Activated CD4-positive, alpha-beta T cell treated with anti-CD3 and anti-CD28 coated beads for 36 hours (primary cell): ENCODE measurements around the gene ATE1. TPM values are rescaled to one million over a fixed set of nuclear protein-coding genes. Genes with fewer than 3 reads are reported as not detected.

Experiments used
- ATAC-seq: fragments of 200-7000 bp; cut with Tn5 transposase; one replicate; pipeline ENCODE4 v1.10.0; 2021; ENCODE audit warnings: mild to moderate bottlenecking, moderate library complexity
- CTCF ChIA-PET: fragments of 350-600 bp; sonication (Branson Sonifier 250); formaldehyde crosslinking; loops from one replicate; lab custom pipeline; 2021; ENCODE audit warnings: antibody characterized with exemption; lab: Charles Lee
- POLR2A ChIA-PET: fragments of 350-600 bp; sonication (Branson Sonifier 250); formaldehyde crosslinking; loops from one replicate; lab custom pipeline; 2021; ENCODE audit warnings: antibody characterized with exemption, inconsistent platforms; lab: Charles Lee
- DNase-seq: peaks from one replicate; pipeline ENCODE4 v3.0.0-alpha.2; 2020
- H3K27ac Mint-ChIP-seq: one replicate; pipeline ENCODE4 v1.8.0; 2021; ENCODE audit warnings: mixed read lengths
- H3K27me3 Mint-ChIP-seq: one replicate; pipeline ENCODE4 v1.8.0; 2021; ENCODE audit warnings: mixed read lengths
- H3K36me3 Mint-ChIP-seq: one replicate; pipeline ENCODE4 v1.8.0; 2021; ENCODE audit warnings: low read depth, mixed read lengths
- H3K4me1 Mint-ChIP-seq: one replicate; pipeline ENCODE4 v1.8.0; 2021; ENCODE audit warnings: mixed read lengths
- H3K4me3 Mint-ChIP-seq: one replicate; pipeline ENCODE4 v1.8.0; 2021; ENCODE audit warnings: mild to moderate bottlenecking, moderate library complexity, mixed read lengths
- H3K9me3 Mint-ChIP-seq: one replicate; pipeline ENCODE4 v1.8.0; 2021; ENCODE audit warnings: low read depth, mixed read lengths
- intact Hi-C, 2 experiments: fragments of 100-400 bp; cut with DNase I in 1 of 2; cut with micrococcal nuclease in 1 of 2; formaldehyde crosslinking; loops; one replicate each; pipeline versions ENCODE4 v1.14.2 to v1.15.1; 2022 to 2024; cut with DNase I, micrococcal nuclease
- total RNA-seq, 2 experiments: library from RNA; stranded (reverse); gene quantifications; one replicate each; pipeline ENCODE4 v1.2.3, GENCODE V29; 2021

The ATE1 gene
- total RNA-seq, 2 experiments from 2014 or later = 23.2 to 23.9 TPM

DNA sequence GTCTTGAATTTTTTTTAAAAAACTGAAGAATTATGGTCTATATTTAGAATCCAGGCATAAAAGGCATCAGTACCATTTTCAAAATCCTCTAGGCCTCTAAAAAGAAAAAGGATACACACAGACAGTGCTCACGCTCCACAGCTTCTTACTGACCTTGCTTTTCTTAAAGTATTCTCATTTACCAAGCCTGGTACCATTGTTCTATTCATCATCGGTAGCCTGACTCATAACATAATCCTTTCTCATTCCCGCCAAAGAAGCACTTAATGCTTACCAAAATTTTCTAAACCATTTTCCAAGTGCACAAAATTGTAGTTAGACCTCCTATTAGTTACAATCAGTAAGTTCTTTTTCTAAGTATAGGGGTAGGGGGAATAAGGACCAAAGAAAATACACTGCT, 54.6 kb downstream of the ATE1 start:
- Mint-ChIP-seq H3K4me1 (no peaks in the 10 kb centered on the region), H3K9me3 (no peaks in the 10 kb centered on the region)
- CTCF ChIA-PET = no interaction called here

DNA sequence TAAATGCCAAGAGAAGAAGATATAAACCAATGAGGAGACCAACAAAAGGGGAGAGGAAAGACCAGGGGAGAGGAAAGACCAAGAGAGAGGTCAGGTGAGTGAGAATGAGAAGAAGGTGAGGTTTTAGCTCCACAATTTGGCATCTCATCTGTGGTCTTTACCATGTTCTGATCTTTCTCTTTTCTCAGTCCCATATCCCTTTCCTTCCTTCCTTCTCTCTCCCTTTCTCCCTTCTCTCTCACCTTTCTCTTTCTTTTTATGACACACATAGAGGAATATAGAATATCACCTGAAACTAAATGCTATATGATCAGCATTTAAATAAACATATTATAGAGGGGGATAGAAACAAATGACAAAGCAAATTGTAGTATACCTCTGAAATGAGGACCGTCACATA, 57.4 kb downstream of the ATE1 start:
- intact Hi-C loops = no loop called here
- Mint-ChIP-seq H3K4me1 (no peaks in the 10 kb centered on the region), H3K27me3 (no peaks in the 10 kb centered on the region), H3K36me3 (peaks cover 31% of the 10 kb centered on the region), H3K4me3 (no peak overlapping the region), H3K9me3 (no peaks in the 10 kb centered on the region), H3K27ac (no peak overlapping the region)
- no peak for DNase-seq
- POLR2A ChIA-PET = no interaction called here
- ATAC-seq = no peak
- CTCF ChIA-PET = no interaction called here

More for the DNA sequence above, 54.6 kb downstream of the ATE1 start:
- intact Hi-C loops = no loop called here
- peaks cover 27% of the 10 kb centered on the region for H3K36me3 Mint-ChIP-seq
- no peak for ATAC-seq
- H3K27me3 Mint-ChIP-seq = no peaks in the 10 kb centered on the region
- DNase-seq = no peak
- POLR2A ChIA-PET = no interaction called here
- no peak overlapping the region for H3K4me3 Mint-ChIP-seq
- H3K27ac Mint-ChIP-seq = no peak overlapping the region

DNA sequence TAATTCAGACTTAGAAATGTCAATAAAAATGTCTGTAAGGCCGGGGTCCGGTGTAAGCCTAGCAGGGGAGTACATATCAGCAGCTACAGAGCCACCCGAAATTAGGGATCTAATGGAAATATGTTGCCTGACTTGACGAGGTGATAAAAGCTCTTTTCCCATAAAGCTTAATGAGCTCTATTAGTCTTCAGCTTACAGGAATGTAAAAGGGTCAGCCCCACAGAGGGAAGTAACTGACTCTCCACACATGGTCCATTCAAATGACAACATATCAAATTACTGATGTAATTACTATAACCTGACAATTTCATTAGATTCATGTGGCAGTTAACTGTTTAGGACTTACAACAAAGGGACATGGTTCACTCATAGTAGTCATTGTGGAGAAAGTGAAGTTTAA, 62.3 kb downstream of the ATE1 start:
- H3K27me3 Mint-ChIP-seq = no peaks in the 10 kb centered on the region
- no peak overlapping the region for H3K27ac Mint-ChIP-seq
- ATAC-seq (no peak), DNase-seq (no peak)
- no peak overlapping the region for H3K4me3 Mint-ChIP-seq
- H3K36me3 Mint-ChIP-seq = peaks cover 39% of the 10 kb centered on the region
- ChIA-PET CTCF (interaction anchor here (0.8 to 1.0 kb wide), 3 partner anchors 8 to 117 kb away, joined by 3 to 4 read pairs (median 4); no protein-coding TSS in a partner anchor), POLR2A (no interaction called here)
- H3K9me3 Mint-ChIP-seq = no peaks in the 10 kb centered on the region
- H3K4me1 Mint-ChIP-seq = no peaks in the 10 kb centered on the region
- intact Hi-C loops = no loop called here

DNA sequence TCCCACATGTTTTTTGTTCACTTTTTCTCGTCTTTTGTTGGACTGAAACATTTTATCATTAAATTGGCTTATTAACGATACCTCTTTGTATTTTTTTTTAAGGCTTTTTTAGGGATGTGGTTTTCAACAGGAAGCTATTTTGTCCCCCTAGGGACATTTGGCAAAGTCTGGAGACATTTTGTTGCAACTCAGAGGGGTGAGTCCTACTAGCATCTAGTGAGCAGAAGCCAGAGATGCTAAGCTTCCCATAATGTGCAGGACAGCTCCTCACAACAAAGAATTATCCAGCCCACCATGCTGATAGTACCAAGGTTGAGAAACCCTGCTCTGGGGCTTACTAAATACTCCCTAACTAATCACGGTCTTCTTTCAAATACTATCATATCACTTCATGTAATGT, 63.2 kb downstream of the ATE1 start:
- Mint-ChIP-seq H3K4me1 (no peaks in the 10 kb centered on the region), H3K36me3 (peaks cover 38% of the 10 kb centered on the region), H3K9me3 (no peaks in the 10 kb centered on the region), H3K27ac (no peak overlapping the region), H3K4me3 (no peak overlapping the region), H3K27me3 (no peaks in the 10 kb centered on the region)
- no peak for DNase-seq
- ATAC-seq = no peak
- intact Hi-C loops = no loop called here
- ChIA-PET CTCF (interaction anchor here (2.0 kb wide), 1 partner anchor 22 kb away, joined by 6 read pairs; no protein-coding TSS in a partner anchor), POLR2A (no interaction called here)

DNA sequence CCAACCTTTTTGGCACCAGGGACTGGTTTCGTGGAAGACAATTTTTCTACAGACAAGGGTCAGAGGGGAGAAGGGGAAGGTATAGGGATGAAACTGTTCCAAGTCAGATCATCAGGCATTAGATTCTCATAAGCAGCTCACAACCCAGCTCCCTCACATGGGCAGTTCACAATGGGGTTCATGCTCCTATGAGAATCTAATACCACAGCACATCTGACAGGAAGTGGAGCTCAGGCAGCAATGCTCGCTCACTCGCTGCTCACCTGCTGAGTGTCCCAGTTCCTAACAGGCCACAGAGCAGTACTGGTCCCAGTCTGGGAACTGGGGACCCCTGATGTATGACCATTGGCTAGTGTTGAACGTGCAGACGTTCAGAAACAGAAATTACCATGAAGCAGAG, 63.7 kb downstream of the ATE1 start:
- no peaks in the 10 kb centered on the region for H3K27me3 Mint-ChIP-seq
- no peak overlapping the region for H3K27ac Mint-ChIP-seq
- H3K9me3 Mint-ChIP-seq = no peaks in the 10 kb centered on the region
- ChIA-PET POLR2A (no interaction called here), CTCF (interaction anchor here (0.7 to 2.0 kb wide), 2 partner anchors 23 to 1244 kb away, joined by 3 to 6 read pairs; no protein-coding TSS in a partner anchor)
- intact Hi-C loops = no loop called here
- ATAC-seq = no peak
- no peaks in the 10 kb centered on the region for H3K4me1 Mint-ChIP-seq
- H3K4me3 Mint-ChIP-seq = no peak overlapping the region
- H3K36me3 Mint-ChIP-seq = peaks cover 33% of the 10 kb centered on the region
- no peak for DNase-seq

DNA sequence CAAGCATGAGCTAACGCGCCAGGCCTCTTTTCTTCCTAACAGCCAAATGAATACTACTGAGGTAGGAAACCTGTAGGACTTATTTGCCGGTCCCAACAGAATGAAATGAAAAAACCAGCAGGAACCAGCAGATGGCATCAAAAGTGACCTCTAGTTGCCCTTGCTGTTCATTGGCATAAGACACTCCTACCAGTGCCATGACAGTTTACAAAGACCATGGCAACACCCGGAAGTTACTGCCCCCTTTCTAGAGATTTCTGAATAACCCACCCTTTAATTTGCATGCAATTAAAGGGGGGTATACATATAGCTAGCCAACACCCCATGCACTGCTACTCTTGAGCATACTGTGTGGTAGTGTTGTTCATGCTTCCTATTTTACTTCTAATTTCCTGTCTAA, 65.2 kb downstream of the ATE1 start:
- H3K4me3 Mint-ChIP-seq = no peak overlapping the region
- intact Hi-C loops = no loop called here
- ChIA-PET POLR2A (no interaction called here), CTCF (interaction anchor here (0.6 kb wide), 1 partner anchor 1009 kb away, joined by 3 read pairs; no protein-coding TSS in a partner anchor)
- ATAC-seq (no peak), DNase-seq (no peak)
- no peaks in the 10 kb centered on the region for H3K4me1 Mint-ChIP-seq
- H3K36me3 Mint-ChIP-seq = peaks cover 31% of the 10 kb centered on the region
- H3K27me3 Mint-ChIP-seq = no peaks in the 10 kb centered on the region
- no peaks in the 10 kb centered on the region for H3K9me3 Mint-ChIP-seq
- H3K27ac Mint-ChIP-seq = no peak overlapping the region

DNA sequence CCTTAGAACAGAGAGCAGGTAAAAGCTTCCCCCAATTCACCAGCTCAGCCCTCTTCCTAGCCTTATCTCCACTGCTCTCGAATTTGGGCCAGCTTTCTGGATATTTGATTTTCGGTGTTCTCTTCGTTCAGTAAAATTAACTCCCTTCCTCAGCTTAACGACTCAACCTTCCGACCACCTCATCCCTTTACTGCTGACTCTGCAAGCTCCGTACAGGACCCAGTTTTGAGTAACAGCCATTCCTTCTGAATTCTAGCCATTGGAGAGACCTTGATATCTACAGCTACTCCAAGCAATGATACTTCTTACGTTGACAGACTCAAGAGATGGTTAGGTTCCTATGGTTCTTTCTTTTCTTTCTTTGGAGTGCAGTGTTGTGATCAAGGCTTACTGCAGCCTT, 65.8 kb downstream of the ATE1 start:
- H3K27me3 Mint-ChIP-seq = no peaks in the 10 kb centered on the region
- ATAC-seq = no peak
- POLR2A ChIA-PET = no interaction called here
- H3K36me3 Mint-ChIP-seq = peaks cover 32% of the 10 kb centered on the region
- no peaks in the 10 kb centered on the region for H3K9me3 Mint-ChIP-seq
- H3K4me3 Mint-ChIP-seq = no peak overlapping the region
- CTCF ChIA-PET = no interaction called here
- H3K4me1 Mint-ChIP-seq = no peaks in the 10 kb centered on the region
- H3K27ac Mint-ChIP-seq = no peak overlapping the region
- DNase-seq = no peak
- intact Hi-C loops = no loop called here

DNA sequence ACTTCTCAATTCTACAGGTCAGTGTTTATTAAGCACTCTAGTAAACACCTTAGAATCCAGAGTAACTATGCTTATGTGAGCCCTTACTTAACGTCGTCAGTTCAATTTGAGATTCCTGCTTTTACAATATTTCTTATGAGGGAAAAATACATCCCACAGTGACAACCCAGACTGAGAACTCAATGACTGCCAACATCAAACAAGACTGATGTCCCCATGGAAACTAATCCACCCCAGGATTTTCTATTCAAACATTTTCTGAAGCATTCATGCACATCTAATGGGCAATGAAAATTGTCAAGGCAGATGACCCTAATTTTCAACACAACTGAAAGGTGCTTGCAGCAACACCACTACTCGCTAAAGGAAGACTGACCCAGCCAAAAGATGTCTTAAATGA, 67.0 kb downstream of the ATE1 start:
- no peaks in the 10 kb centered on the region for H3K4me1 Mint-ChIP-seq
- H3K27me3 Mint-ChIP-seq = no peaks in the 10 kb centered on the region
- no peak overlapping the region for H3K4me3 Mint-ChIP-seq
- no peak for ATAC-seq
- H3K36me3 Mint-ChIP-seq = peaks cover 32% of the 10 kb centered on the region
- intact Hi-C loops = no loop called here
- POLR2A ChIA-PET = no interaction called here
- no peak overlapping the region for H3K27ac Mint-ChIP-seq
- CTCF ChIA-PET = no interaction called here
- DNase-seq = no peak
- H3K9me3 Mint-ChIP-seq = no peaks in the 10 kb centered on the region

DNA sequence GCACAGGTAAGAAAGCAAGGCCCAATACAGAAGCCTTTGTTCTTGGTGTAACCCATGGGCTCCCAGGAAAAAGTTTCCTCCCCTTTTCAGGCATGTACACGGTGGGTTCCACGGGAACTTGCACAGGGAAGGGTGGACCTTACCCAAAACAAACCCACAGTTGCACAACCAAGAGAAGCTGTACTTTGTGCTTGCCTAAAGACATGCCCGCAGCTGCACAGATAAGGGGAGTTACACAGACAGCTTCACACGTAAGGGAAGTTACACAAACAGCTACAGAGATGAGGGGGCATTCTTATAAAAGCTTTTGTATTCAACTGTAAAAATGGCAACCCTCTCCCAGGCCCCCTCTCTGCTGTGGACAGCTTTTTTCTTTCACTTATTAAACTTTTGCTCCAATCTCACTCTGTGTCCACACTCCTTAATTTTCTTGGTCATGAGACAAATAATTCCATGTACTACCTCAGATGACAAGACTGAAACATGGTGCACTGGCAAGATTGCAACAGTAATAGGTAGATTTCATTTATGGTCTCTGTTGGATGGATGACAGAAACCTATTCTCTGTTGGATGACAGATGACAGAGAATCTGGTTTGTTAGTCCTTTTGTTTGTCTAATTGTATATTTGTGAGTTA, 72.9 kb downstream of the ATE1 start:
- ChIA-PET CTCF (interaction anchor here (0.8 to 1.7 kb wide), 5 partner anchors 9 to 1204 kb away, joined by 3 to 4 read pairs (median 4); no protein-coding TSS in a partner anchor), POLR2A (no interaction called here)
- DNase-seq (no peak), ATAC-seq (no peak)
- H3K4me3 Mint-ChIP-seq = no peak overlapping the region
- intact Hi-C loops = no loop called here
- H3K27me3 Mint-ChIP-seq = no peaks in the 10 kb centered on the region
- H3K9me3 Mint-ChIP-seq = no peaks in the 10 kb centered on the region
- no peaks in the 10 kb centered on the region for H3K4me1 Mint-ChIP-seq
- peaks cover 34% of the 10 kb centered on the region for H3K36me3 Mint-ChIP-seq
- no peak overlapping the region for H3K27ac Mint-ChIP-seq

DNA sequence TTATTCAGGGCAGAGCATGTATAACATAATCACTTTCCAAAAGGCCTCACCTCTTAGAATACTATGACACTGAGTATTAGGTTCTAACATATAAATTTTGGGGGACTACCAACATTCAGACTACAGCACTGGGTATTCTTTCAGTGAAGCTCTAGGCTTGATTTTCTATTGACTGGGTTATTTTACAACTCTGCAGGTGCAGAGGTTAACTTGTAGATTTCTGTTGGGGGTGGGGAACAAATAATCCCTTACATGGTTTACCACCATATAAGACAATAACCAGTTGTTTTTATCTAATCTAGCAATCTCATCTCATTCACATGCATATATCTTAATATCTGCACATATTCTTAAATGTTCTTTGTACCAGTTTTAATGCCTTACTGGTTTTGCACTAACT, 73.9 kb downstream of the ATE1 start:
- no peak overlapping the region for H3K27ac Mint-ChIP-seq
- CTCF ChIA-PET = no interaction called here
- H3K4me1 Mint-ChIP-seq = no peaks in the 10 kb centered on the region
- DNase-seq = no peak
- no peak overlapping the region for H3K4me3 Mint-ChIP-seq
- no peaks in the 10 kb centered on the region for H3K27me3 Mint-ChIP-seq
- no peak for ATAC-seq
- intact Hi-C loops = no loop called here
- no peaks in the 10 kb centered on the region for H3K9me3 Mint-ChIP-seq
- H3K36me3 Mint-ChIP-seq = peaks cover 42% of the 10 kb centered on the region
- POLR2A ChIA-PET = no interaction called here

DNA sequence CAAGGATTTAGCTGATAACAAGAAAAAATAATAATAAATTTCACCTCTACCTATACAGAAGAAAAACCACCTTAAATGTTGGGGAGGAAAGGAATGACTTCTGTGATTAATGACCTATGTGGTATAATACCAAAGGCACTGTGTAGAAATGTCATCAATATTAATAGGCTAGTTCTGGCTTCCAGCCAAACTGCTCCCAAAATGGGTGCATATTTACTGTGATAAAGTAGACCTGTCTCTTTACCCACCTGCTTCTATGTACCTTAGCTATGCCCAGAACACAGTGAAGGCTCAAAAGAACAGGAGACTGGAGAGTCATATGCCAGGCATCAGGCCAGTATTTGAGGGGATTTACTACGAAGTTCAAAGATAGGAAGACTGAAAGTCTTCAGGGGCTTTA, 76.0 kb downstream of the ATE1 start:
- ChIA-PET CTCF (no interaction called here), POLR2A (no interaction called here)
- intact Hi-C loops = no loop called here
- H3K4me1 Mint-ChIP-seq = no peaks in the 10 kb centered on the region
- H3K27ac Mint-ChIP-seq = no peak overlapping the region
- peaks cover 36% of the 10 kb centered on the region for H3K36me3 Mint-ChIP-seq
- H3K27me3 Mint-ChIP-seq = no peaks in the 10 kb centered on the region
- no peak overlapping the region for H3K4me3 Mint-ChIP-seq
- DNase-seq = no peak
- no peaks in the 10 kb centered on the region for H3K9me3 Mint-ChIP-seq
- ATAC-seq = no peak

DNA sequence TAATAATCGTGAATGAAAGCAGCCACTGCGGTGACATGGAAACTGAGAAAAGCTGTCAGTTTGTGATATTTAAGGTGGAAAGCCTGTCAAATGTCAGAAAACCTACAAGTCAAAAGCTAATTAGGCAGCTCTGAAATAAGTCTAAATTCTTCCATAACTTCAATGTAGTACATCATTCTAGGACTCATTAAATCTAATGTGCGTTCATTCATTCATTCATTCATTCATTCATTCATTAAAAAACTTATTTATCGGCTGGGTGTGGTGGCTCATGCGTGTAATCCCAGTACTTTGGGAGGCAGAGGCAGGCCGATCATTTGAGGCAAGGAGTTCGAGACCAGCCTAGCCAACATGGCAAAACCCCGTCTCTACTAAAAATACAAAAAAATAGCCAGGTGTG, 79.7 kb downstream of the ATE1 start:
- CTCF ChIA-PET = no interaction called here
- peaks cover 44% of the 10 kb centered on the region for H3K36me3 Mint-ChIP-seq
- POLR2A ChIA-PET = no interaction called here
- no peaks in the 10 kb centered on the region for H3K27me3 Mint-ChIP-seq
- ATAC-seq (no peak), DNase-seq (no peak)
- H3K27ac Mint-ChIP-seq = no peak overlapping the region
- no peak overlapping the region for H3K4me3 Mint-ChIP-seq
- intact Hi-C loops = no loop called here
- peaks cover 5% of the 10 kb centered on the region for H3K9me3 Mint-ChIP-seq
- H3K4me1 Mint-ChIP-seq = peaks cover 11% of the 10 kb centered on the region
